HL-60 (cell line): ENCODE measurements around the gene SDE2.

Experiments used
- DNase-seq, 2 experiments: peaks; one replicate each; pipeline ENCODE4 v3.0.0-alpha.2; 2010 to 2020; ENCODE audit warnings: low read depth in 1 of 2, low spot score in 1 of 2
- H3K27ac ChIP-seq: fragments of 250-450 bp; sonication (Bioruptor Pico); replicated peaks from 2 replicates; pipeline ENCODE4 v1.5.1; 2020; ENCODE audit warnings: mild to moderate bottlenecking, moderate library complexity
- H3K27me3 ChIP-seq: fragments of 250-450 bp; sonication (Bioruptor Pico); 2 replicates; pipeline ENCODE4 v1.5.1; 2021; ENCODE audit warnings: mild to moderate bottlenecking, moderate library complexity; ENCODE audit not compliant: insufficient read depth, poor library complexity, severe bottlenecking
- H3K4me3 ChIP-seq: replicated peaks from 2 replicates; pipeline ENCODE4 v1.5.1; 2011; ENCODE audit warnings: mild to moderate bottlenecking, control low read depth, low read length; ENCODE audit not compliant: insufficient read depth
- GABPA ChIP-seq: IDR thresholded peaks from 2 replicates; pipeline ENCODE4 v1.6.1; 2012; ENCODE audit warnings: low read depth
- POLR2AphosphoS5 ChIP-seq: IDR thresholded peaks from 2 replicates; pipeline ENCODE4 v1.6.1; 2012; ENCODE audit warnings: low read depth
- SPI1 ChIP-seq: IDR thresholded peaks from 2 replicates; pipeline ENCODE4 v1.6.1; 2012; ENCODE audit warnings: low read depth, mild to moderate bottlenecking, borderline replicate concordance
- TF ChIP-seq, protein P1 (sequence below): IDR thresholded peaks from one replicate; pipeline ENCODE4 v1.5.1; 2011; ENCODE audit warnings: low read length, control low read depth, inconsistent platforms; ENCODE audit not compliant: insufficient read depth
- TF ChIP-seq, protein P2 (sequence below): IDR thresholded peaks from 2 replicates; pipeline ENCODE4 v1.6.1; 2012; ENCODE audit warnings: low read depth; ENCODE audit not compliant: insufficient replicate concordance

SDE2 gene

DNA sequence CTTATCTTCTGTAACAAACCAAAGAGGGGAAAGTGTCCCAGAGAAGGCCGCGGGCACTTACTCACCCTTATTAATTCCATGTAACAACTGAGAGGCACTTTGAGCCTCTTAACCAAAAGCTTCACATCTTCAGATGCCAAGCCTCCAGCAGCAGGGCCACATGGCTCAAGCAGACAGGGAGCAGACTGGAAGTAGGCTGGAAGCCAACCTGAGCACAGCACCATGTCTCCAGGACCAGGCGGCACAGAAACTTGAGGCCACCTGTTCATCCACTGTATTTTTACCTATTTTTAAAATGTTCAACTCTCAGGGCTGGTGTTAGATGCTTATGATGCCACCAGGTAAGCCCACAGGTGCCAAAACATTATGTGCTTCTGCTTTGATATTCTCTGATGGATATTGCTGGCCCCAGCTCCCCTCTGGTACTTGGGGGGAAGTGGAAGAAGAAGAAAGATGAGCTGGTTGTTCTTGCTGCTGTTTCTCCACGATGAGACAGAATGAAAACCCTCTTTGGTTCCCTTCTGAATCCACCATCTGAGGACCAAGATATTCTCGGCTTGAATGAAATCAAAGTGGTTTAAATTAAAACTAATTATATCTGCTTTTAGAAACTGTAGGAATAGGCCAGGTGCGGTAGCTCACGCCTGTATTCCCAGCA, 30.6 kb upstream of the SDE2 start:
- DNase-seq, result no peak
- no peak overlapping the region for H3K4me3 ChIP-seq
- no peaks in the 10 kb centered on the region for H3K27me3 ChIP-seq
- TF ChIP-seq, protein P1, sequence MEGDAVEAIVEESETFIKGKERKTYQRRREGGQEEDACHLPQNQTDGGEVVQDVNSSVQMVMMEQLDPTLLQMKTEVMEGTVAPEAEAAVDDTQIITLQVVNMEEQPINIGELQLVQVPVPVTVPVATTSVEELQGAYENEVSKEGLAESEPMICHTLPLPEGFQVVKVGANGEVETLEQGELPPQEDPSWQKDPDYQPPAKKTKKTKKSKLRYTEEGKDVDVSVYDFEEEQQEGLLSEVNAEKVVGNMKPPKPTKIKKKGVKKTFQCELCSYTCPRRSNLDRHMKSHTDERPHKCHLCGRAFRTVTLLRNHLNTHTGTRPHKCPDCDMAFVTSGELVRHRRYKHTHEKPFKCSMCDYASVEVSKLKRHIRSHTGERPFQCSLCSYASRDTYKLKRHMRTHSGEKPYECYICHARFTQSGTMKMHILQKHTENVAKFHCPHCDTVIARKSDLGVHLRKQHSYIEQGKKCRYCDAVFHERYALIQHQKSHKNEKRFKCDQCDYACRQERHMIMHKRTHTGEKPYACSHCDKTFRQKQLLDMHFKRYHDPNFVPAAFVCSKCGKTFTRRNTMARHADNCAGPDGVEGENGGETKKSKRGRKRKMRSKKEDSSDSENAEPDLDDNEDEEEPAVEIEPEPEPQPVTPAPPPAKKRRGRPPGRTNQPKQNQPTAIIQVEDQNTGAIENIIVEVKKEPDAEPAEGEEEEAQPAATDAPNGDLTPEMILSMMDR, result no peak
- TF ChIP-seq POLR2AphosphoS5 (no peak), SPI1 (no peak), GABPA (no peak)
- TF ChIP-seq, protein P2, sequence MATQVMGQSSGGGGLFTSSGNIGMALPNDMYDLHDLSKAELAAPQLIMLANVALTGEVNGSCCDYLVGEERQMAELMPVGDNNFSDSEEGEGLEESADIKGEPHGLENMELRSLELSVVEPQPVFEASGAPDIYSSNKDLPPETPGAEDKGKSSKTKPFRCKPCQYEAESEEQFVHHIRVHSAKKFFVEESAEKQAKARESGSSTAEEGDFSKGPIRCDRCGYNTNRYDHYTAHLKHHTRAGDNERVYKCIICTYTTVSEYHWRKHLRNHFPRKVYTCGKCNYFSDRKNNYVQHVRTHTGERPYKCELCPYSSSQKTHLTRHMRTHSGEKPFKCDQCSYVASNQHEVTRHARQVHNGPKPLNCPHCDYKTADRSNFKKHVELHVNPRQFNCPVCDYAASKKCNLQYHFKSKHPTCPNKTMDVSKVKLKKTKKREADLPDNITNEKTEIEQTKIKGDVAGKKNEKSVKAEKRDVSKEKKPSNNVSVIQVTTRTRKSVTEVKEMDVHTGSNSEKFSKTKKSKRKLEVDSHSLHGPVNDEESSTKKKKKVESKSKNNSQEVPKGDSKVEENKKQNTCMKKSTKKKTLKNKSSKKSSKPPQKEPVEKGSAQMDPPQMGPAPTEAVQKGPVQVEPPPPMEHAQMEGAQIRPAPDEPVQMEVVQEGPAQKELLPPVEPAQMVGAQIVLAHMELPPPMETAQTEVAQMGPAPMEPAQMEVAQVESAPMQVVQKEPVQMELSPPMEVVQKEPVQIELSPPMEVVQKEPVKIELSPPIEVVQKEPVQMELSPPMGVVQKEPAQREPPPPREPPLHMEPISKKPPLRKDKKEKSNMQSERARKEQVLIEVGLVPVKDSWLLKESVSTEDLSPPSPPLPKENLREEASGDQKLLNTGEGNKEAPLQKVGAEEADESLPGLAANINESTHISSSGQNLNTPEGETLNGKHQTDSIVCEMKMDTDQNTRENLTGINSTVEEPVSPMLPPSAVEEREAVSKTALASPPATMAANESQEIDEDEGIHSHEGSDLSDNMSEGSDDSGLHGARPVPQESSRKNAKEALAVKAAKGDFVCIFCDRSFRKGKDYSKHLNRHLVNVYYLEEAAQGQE, result no peak
- peak overlapping the region; percentile 58 for H3K27ac ChIP-seq

DNA sequence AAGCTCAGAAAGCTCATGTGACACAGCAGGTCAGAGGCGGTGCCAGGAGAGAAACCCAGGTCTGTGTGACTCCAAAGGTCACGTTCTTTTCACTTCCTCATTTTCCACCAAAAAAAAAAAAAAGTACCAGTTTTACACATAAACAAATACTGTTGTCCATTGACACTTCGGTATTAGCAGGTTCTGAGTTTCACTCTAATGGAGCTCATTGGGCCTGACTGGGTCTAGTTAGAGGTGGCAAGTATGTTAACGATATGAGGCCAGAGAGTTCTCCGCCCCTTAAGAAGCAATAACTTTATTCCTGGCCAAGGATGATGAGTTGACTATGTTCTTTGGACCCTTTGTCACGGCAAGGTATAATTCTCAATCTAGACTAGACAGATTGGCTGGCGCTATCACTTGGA, 30.0 kb upstream of the SDE2 start:
- DNase-seq, result peak in 1 of 2 experiments; percentile 69
- H3K27ac ChIP-seq, result peak overlapping the region; percentile 58
- TF ChIP-seq SPI1, result peak; percentile 98
- TF ChIP-seq, protein P1, result no peak

DNA sequence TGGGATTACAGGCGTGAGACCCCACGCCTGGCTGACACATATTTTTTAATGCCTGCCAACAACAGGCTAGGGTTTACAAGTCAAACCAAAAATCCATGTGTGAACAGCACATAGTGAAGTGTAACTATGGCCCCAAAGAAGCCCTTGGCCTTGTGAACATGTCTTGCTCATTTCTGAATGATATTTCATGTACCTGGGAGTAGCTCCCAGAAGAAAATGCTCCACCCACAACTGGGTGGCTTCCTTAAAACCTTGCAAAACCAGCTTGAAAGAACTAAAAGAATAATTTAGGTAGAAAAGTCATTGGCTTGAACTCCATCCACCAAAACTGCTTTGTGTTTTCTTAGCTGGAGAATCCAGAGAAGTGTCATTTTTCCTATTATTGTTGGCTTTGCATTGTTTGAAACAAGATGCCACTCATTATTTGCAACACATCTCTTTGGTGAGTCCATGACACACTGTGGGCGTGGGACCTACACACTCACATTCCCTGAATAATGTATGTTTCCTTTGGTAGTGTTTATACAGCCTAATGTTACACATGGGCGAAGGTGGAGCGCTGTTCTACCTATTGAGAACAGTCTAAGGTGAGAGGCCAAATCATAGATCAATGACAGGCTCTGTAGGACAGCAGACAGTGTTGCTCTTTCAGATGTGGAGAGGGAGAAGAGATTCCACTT, 28.5 kb upstream of the SDE2 start:
- DNase-seq, result no peak
- H3K27ac ChIP-seq, result no peak overlapping the region
- no peaks in the 10 kb centered on the region for H3K27me3 ChIP-seq
- no peak overlapping the region for H3K4me3 ChIP-seq
- TF ChIP-seq POLR2AphosphoS5 (no peak), SPI1 (no peak)

More for the DNA sequence above, 30.0 kb upstream of the SDE2 start:
- Histone ChIP-seq H3K4me3 (no peak overlapping the region), H3K27me3 (no peaks in the 10 kb centered on the region)

DNA sequence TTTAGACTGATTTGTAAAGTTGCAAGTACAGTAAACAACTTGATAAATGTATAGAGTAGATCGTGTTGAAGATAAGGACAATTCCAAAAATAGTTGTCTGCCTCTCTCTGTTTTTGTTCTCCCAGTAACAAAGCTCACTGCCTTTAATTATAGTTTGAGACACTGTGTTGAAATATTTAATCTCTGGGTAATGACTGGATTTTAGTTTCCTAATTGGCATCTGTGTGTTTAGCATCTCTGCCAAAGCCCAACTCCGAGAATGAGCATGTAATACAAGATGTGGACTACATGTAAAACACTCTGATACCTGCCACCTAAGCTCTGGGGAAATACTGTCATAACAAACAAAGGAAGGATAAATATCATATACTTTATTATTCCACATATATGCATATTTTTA, 27.7 kb upstream of the SDE2 start:
- TF ChIP-seq, protein P1, result no peak
- TF ChIP-seq SPI1, result no peak
- TF ChIP-seq POLR2AphosphoS5, result no peak
- TF ChIP-seq, protein P2, result no peak
- TF ChIP-seq GABPA, result no peak
- H3K27me3 ChIP-seq, result no peaks in the 10 kb centered on the region
- no peak overlapping the region for H3K27ac ChIP-seq
- DNase-seq, result no peak
- H3K4me3 ChIP-seq, result no peak overlapping the region
